Measurements from ENCODE around the gene FRMD7.
"Not testable (repeated sequence)": the region's sequence is repeated elsewhere in the genome, so short reads cannot be mapped to it uniquely, and the experiment has no call there.

DNA sequence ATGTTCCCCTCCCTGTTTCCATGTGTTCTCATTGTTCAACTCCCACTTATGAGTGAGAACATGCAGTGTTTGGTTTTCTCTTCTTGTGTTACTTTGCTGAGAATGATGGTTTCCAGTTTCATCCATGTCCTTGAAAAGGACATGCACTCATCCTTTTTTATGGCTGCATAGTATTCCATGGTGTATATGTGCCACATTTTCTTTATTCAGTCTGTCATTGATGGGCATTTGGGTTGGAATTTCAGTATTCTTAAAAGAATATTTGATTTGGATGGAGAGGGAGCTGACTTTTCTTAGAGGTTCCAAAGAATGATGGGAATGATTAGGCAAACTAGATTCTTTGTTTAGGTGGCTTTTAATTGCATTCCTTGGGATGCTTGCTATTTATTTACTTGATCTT is 76.0 kb downstream of the FRMD7 start:
- not testable (repeated sequence) for TF ChIP-seq SMC3 (IDR thresholded peaks at IDR 0.05; ENCODE audit: low read depth, low read length); CTCF (conservative IDR thresholded peaks at IDR 0.05; ENCODE audit: low read depth, low read length); BHLHE40 (IDR thresholded peaks at IDR 0.05; ENCODE audit: low read depth, low read length); USF2 (IDR thresholded peaks at IDR 0.05; ENCODE audit: low read depth, low read length); CEBPB (IDR thresholded peaks at IDR 0.05; ENCODE audit: low read depth, low read length); POLR2A (IDR thresholded peaks at IDR 0.05; ENCODE audit: low read depth, low read length); ELK1 (IDR thresholded peaks at IDR 0.05; ENCODE audit: borderline replicate concordance, low read depth, low read length); MXI1 (IDR thresholded peaks at IDR 0.05; ENCODE audit: borderline replicate concordance, low read depth, low read length); FOS (IDR thresholded peaks at IDR 0.05; ENCODE audit: low read depth, low read length)

Measured in IMR-90 (cell line).